OCI-LY7 (cell line): ENCODE data around the gene HSPD1. TPM values are rescaled to one million over a fixed set of nuclear protein-coding genes. Genes with fewer than 3 reads are reported as not detected.

Experiments used
- BruUV-seq: library from RNA; stranded (reverse); fragments of 400-500 nt; replicated peaks from 2 replicates; lab custom pipeline; 2021; lab: Mats Ljungman, UMichigan
- CTCF ChIA-PET: fragments of 300-600 bp; sonication (Branson Sonifier 250); formaldehyde crosslinking; loops from one replicate; lab custom pipeline; 2022; ENCODE audit warnings: antibody characterized with exemption; ENCODE audit not compliant: unreplicated experiment; lab: Charles Lee
- POLR2A ChIA-PET: fragments of 300-600 bp; sonication (Branson Sonifier 250); formaldehyde crosslinking; loops from one replicate; lab custom pipeline; 2022; ENCODE audit warnings: antibody characterized with exemption; lab: Charles Lee
- DNase-seq: peaks from one replicate; pipeline ENCODE4 v3.0.0-alpha.2; 2015; ENCODE audit warnings: low spot score
- H2AFZ ChIP-seq: fragments of 200-600 bp; sonication (generic), shearing (Covaris generic); 2 replicates; pipeline ENCODE4 v1.6.1; 2014; ENCODE audit warnings: mild to moderate bottlenecking, antibody characterized with exemption, low read length, moderate library complexity
- H3K27ac ChIP-seq: fragments of 200-600 bp; sonication (generic); 2 replicates; pipeline ENCODE4 v1.5.1; 2014; ENCODE audit warnings: mixed run types, low read depth, mild to moderate bottlenecking, moderate library complexity, low read length, inconsistent platforms; ENCODE audit not compliant: poor library complexity, severe bottlenecking
- H3K36me3 ChIP-seq: fragments of 200-600 bp; sonication (generic); 2 replicates; pipeline ENCODE4 v1.6.1; 2014; ENCODE audit warnings: mild to moderate bottlenecking, antibody characterized with exemption, low read length, moderate library complexity, mixed read lengths; ENCODE audit not compliant: insufficient read depth
- H3K4me1 ChIP-seq: fragments of 200-600 bp; sonication (generic); 2 replicates; pipeline ENCODE4 v1.5.1; 2014; ENCODE audit warnings: mild to moderate bottlenecking, low read length; ENCODE audit not compliant: insufficient read depth, poor library complexity, severe bottlenecking
- H3K4me2 ChIP-seq: fragments of 200-600 bp; sonication (generic); 2 replicates; pipeline ENCODE4 v1.6.1; 2014; ENCODE audit warnings: mild to moderate bottlenecking, low read length
- H3K4me3 ChIP-seq: fragments of 200-600 bp; sonication (generic); 2 replicates; pipeline ENCODE4 v1.5.1; 2014; ENCODE audit warnings: mild to moderate bottlenecking, low read depth, low read length; ENCODE audit not compliant: poor library complexity, severe bottlenecking
- H3K79me2 ChIP-seq: fragments of 200-600 bp; sonication (generic); 2 replicates; pipeline ENCODE4 v1.6.1; 2016; ENCODE audit warnings: low read depth, mild to moderate bottlenecking, low read length, moderate library complexity, mixed read lengths; ENCODE audit not compliant: insufficient read depth
- H3K9me2 ChIP-seq: fragments of 200-600 bp; sonication (generic); 2 replicates; pipeline ENCODE4 v1.6.1; 2016; ENCODE audit warnings: mild to moderate bottlenecking, low read length, mixed read lengths; ENCODE audit not compliant: insufficient read depth
- H3K9me3 ChIP-seq: fragments of 200-600 bp; sonication (generic); 2 replicates; pipeline ENCODE4 v1.6.1; 2014; ENCODE audit warnings: mild to moderate bottlenecking, mixed run types, low read length, mixed read lengths
- H4K20me1 ChIP-seq: fragments of 200-600 bp; sonication (generic); 2 replicates; pipeline ENCODE4 v1.6.1; 2014; ENCODE audit warnings: mild to moderate bottlenecking, antibody characterized with exemption, low read length, moderate library complexity, mixed read lengths; ENCODE audit not compliant: insufficient read depth
- EZH2phosphoT487 ChIP-seq: fragments of 200-600 bp; sonication (generic); IDR thresholded peaks from 2 replicates; pipeline ENCODE4 v1.6.1; 2018; ENCODE audit warnings: low read depth, borderline replicate concordance, mild to moderate bottlenecking, mixed run types, antibody characterized with exemption, low read length, moderate library complexity, mixed read lengths
- intact Hi-C: fragments of 100-400 bp; cut with micrococcal nuclease; formaldehyde crosslinking; loops from one replicate; pipeline ENCODE4 v1.10.0; 2022; ENCODE audit not compliant: unreplicated experiment
- total RNA-seq, 2 experiments: library from RNA; depleted of rRNA in 1 of 2; stranded (reverse); fragments of >200 nt in 1 of 2; shearing (Covaris generic) in 1 of 2; gene quantifications; 2 replicates each; pipeline ENCODE4 v1.2.3, GENCODE V29; 2014 to 2022
- TF ChIP-seq, protein P1 (sequence below): fragments of 200-600 bp; sonication (generic); conservative IDR thresholded peaks from 2 replicates; pipeline ENCODE4 v1.5.1; 2014; ENCODE audit warnings: mild to moderate bottlenecking, antibody characterized with exemption, low read length, moderate library complexity, mixed read lengths

HSPD1 gene
- total RNA-seq, 2 experiments from 2014 or later, result 370 to 702 TPM

DNA sequence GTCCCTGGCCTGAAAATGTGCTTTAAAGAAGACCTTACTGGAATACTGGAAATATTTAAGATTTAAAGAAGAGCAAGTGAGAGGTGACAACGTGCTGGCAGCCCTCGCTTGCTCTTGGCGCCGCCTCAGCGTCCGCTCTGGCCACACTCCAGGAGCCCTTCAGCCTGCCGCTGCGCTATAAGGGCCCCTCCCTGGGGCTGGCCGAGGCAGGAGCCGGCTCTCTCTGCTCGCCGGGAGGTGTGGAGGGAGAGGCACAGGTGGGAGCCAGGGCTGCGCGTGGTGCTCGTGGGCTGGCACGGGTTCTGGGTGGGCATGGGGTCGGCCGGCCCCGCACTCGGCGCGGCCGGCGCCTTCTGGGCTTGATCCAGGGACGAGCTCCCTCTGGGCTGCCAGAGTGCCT is 49.2 kb downstream of the HSPD1 start:
- peaks cover 19% of the 10 kb centered on the region for H3K79me2 ChIP-seq
- intact Hi-C loops, result loop anchor here (5.0 kb wide), 1 partner anchor 257 kb away; the partner anchor contains the start of gene MARS2
- ChIA-PET CTCF (no interaction called here), POLR2A (interaction anchor here (0.6 to 3.5 kb wide), 8 partner anchors 9 to 58 kb away, joined by 3 to 41 read pairs (median 4); partner anchors contain the start of gene SF3B1)
- no TSS peak for BruUV-seq
- H3K4me3 ChIP-seq, result no peak overlapping the region
- TF ChIP-seq, protein P1, sequence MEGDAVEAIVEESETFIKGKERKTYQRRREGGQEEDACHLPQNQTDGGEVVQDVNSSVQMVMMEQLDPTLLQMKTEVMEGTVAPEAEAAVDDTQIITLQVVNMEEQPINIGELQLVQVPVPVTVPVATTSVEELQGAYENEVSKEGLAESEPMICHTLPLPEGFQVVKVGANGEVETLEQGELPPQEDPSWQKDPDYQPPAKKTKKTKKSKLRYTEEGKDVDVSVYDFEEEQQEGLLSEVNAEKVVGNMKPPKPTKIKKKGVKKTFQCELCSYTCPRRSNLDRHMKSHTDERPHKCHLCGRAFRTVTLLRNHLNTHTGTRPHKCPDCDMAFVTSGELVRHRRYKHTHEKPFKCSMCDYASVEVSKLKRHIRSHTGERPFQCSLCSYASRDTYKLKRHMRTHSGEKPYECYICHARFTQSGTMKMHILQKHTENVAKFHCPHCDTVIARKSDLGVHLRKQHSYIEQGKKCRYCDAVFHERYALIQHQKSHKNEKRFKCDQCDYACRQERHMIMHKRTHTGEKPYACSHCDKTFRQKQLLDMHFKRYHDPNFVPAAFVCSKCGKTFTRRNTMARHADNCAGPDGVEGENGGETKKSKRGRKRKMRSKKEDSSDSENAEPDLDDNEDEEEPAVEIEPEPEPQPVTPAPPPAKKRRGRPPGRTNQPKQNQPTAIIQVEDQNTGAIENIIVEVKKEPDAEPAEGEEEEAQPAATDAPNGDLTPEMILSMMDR, result no peak
- TF ChIP-seq EZH2phosphoT487, result no peak
- no peak overlapping the region for H3K4me2 ChIP-seq
- H4K20me1 ChIP-seq, result no peaks in the 10 kb centered on the region
- H2AFZ ChIP-seq, result no peak overlapping the region
- no peaks in the 10 kb centered on the region for H3K9me2 ChIP-seq
- DNase-seq, result no peak
- H3K36me3 ChIP-seq, result 0 out of 2 replicates have a peak, but pooled peaks cover 2% of the 10 kb centered on the region
- no peak overlapping the region for H3K27ac ChIP-seq
- peaks cover 17% of the 10 kb centered on the region for H3K4me1 ChIP-seq
- no peaks in the 10 kb centered on the region for H3K9me3 ChIP-seq

DNA sequence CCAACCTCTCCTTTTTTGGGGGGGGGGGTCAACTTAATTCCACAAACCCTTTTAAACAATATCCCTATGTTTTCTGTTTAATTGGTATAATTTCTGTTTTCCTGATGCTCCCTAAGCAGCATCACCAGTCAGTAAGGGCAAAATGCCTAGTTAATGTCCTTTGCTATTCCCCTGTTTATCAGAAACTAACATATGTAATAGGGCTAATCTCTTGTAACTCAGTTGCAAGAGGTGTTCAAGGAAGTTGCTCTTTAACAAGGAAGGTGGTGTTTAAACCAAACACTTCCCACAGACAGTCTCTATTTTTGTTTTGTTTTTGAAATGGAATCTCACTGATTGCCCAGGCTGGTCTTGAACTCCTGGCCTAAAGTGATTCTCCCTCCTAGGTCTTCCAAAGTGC is 52.8 kb downstream of the HSPD1 start:
- H3K4me2 ChIP-seq, result no peak overlapping the region
- H4K20me1 ChIP-seq, result no peaks in the 10 kb centered on the region
- no peaks in the 10 kb centered on the region for H3K4me1 ChIP-seq
- H3K36me3 ChIP-seq, result no peaks in the 10 kb centered on the region
- H3K79me2 ChIP-seq, result no peaks in the 10 kb centered on the region
- H3K9me3 ChIP-seq, result no peaks in the 10 kb centered on the region
- intact Hi-C loops, result no loop called here
- no TSS peak for BruUV-seq
- H3K27ac ChIP-seq, result no peak overlapping the region
- no peak overlapping the region for H2AFZ ChIP-seq
- TF ChIP-seq, protein P1, result no peak
- no peak for TF ChIP-seq EZH2phosphoT487
- ChIA-PET CTCF (no interaction called here), POLR2A (no interaction called here)
- H3K9me2 ChIP-seq, result no peaks in the 10 kb centered on the region
- H3K4me3 ChIP-seq, result no peak overlapping the region
- DNase-seq, result no peak

DNA sequence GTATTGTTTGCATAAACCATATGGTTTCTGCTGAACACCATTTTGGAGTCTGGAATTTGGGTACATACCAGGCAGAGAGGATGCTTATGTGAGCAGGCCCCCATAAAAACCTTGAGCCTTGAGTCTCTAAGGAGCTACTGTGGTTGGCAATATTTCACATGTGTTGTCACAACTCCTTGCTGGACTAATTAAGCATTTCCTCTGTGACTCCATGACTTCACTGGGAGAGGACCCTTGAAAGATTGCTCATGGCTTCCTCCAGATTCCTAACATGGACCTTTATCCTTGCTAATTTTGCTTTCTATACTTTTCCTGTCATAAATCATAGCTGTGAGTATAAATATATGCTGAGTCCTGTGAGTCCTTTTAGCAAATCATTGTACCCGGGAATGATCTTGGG is 53.9 kb downstream of the HSPD1 start:
- TF ChIP-seq, protein P1, result no peak
- no peak for TF ChIP-seq EZH2phosphoT487
- POLR2A ChIA-PET, result interaction anchor here (1.2 to 1.6 kb wide), 2 partner anchors 10 to 13 kb away, joined by 3 to 10 read pairs; partner anchors contain the start of gene SF3B1
- intact Hi-C loops, result no loop called here
- Histone ChIP-seq H3K36me3 (no peaks in the 10 kb centered on the region), H3K79me2 (no peaks in the 10 kb centered on the region), H3K27ac (no peak overlapping the region), H3K9me2 (no peaks in the 10 kb centered on the region), H3K9me3 (no peaks in the 10 kb centered on the region), H2AFZ (no peak overlapping the region), H4K20me1 (no peaks in the 10 kb centered on the region), H3K4me3 (no peak overlapping the region), H3K4me2 (no peak overlapping the region), H3K4me1 (no peaks in the 10 kb centered on the region)
- CTCF ChIA-PET, result no interaction called here
- DNase-seq, result no peak
- no TSS peak for BruUV-seq
